ENCODE measurements around the gene EDIL3. TPM values are rescaled to one million over a fixed set of nuclear protein-coding genes. Genes with fewer than 3 reads are reported as not detected.

EDIL3 gene
- total RNA-seq, 1 experiment from 2014 or later = 0.07 TPM

- CTCF ChIA-PET = no interaction called here
- TF ChIP-seq CTCF (IDR thresholded peaks at IDR 0.05; ENCODE audit: unreplicated experiment) = no peak
- H3K4me3 Mint-ChIP-seq (ENCODE audit: low read depth, unreplicated experiment) = no peak overlapping the region
- H3K36me3 Mint-ChIP-seq (ENCODE audit: insufficient read depth, unreplicated experiment) = no peaks in the 10 kb centered on the region
- peaks cover 41% of the 10 kb centered on the region for H3K4me1 Mint-ChIP-seq (ENCODE audit: low read depth, unreplicated experiment)
- H3K9me3 Mint-ChIP-seq (ENCODE audit: low read depth, unreplicated experiment) = no peaks in the 10 kb centered on the region
- no peak for DNase-seq
- intact Hi-C loops (cut with micrococcal nuclease; ENCODE audit: unreplicated experiment) = loop anchor here (10.0 kb wide), 1 partner anchor 1121 kb away; no protein-coding TSS in a partner anchor
- no TSS peak for BruUV-seq (replicated peaks)
- H3K27ac Mint-ChIP-seq (ENCODE audit: unreplicated experiment) = peak overlapping the region; percentile 25
- no peaks in the 10 kb centered on the region for H3K27me3 Mint-ChIP-seq (ENCODE audit: unreplicated experiment)
Observed at GRCh38 chr5:83924171-83924570, 460.5 kb downstream of the EDIL3 start.

- CTCF ChIA-PET = no interaction called here
Observed at GRCh38 chr5:83922699-83923098, 462.0 kb downstream of the EDIL3 start.

GRCh38 chr5:83921666-83922193 is 462.9 kb downstream of the EDIL3 start:
- BruUV-seq (replicated peaks) = no TSS peak
- Mint-ChIP-seq H3K4me3 (ENCODE audit: low read depth, unreplicated experiment) (no peak overlapping the region), H3K27me3 (ENCODE audit: unreplicated experiment) (no peaks in the 10 kb centered on the region), H3K36me3 (ENCODE audit: insufficient read depth, unreplicated experiment) (no peaks in the 10 kb centered on the region), H3K27ac (ENCODE audit: unreplicated experiment) (no peak overlapping the region), H3K4me1 (ENCODE audit: low read depth, unreplicated experiment) (peaks cover 34% of the 10 kb centered on the region), H3K9me3 (ENCODE audit: low read depth, unreplicated experiment) (no peaks in the 10 kb centered on the region)
- no peak for TF ChIP-seq CTCF (IDR thresholded peaks at IDR 0.05; ENCODE audit: unreplicated experiment)
- CTCF ChIA-PET = no interaction called here
- DNase-seq = no peak
- intact Hi-C loops (cut with micrococcal nuclease; ENCODE audit: unreplicated experiment) = loop anchor here (10.0 kb wide), 1 partner anchor 1123 kb away; no protein-coding TSS in a partner anchor

More at GRCh38 chr5:83922699-83923098, 462.0 kb downstream of the EDIL3 start:
- Mint-ChIP-seq H3K36me3 (ENCODE audit: insufficient read depth, unreplicated experiment) (no peaks in the 10 kb centered on the region), H3K27me3 (ENCODE audit: unreplicated experiment) (no peaks in the 10 kb centered on the region), H3K4me3 (ENCODE audit: low read depth, unreplicated experiment) (no peak overlapping the region), H3K9me3 (ENCODE audit: low read depth, unreplicated experiment) (no peaks in the 10 kb centered on the region), H3K4me1 (ENCODE audit: low read depth, unreplicated experiment) (peaks cover 41% of the 10 kb centered on the region), H3K27ac (ENCODE audit: unreplicated experiment) (no peak overlapping the region)
- no TSS peak for BruUV-seq (replicated peaks)
- no peak for DNase-seq
- intact Hi-C loops (cut with micrococcal nuclease; ENCODE audit: unreplicated experiment) = loop anchor here (10.0 kb wide), 1 partner anchor 1122 kb away; no protein-coding TSS in a partner anchor
- TF ChIP-seq CTCF (IDR thresholded peaks at IDR 0.05; ENCODE audit: unreplicated experiment) = no peak

- CTCF ChIA-PET = interaction anchor here (0.9 kb wide), 1 partner anchor 9 kb away, joined by 3 read pairs; no protein-coding TSS in a partner anchor
- intact Hi-C loops (cut with micrococcal nuclease; ENCODE audit: unreplicated experiment) = loop anchor here (10.0 kb wide), 1 partner anchor 1125 kb away; no protein-coding TSS in a partner anchor
- no peaks in the 10 kb centered on the region for H3K36me3 Mint-ChIP-seq (ENCODE audit: insufficient read depth, unreplicated experiment)
- no peak for TF ChIP-seq CTCF (IDR thresholded peaks at IDR 0.05; ENCODE audit: unreplicated experiment)
- no TSS peak for BruUV-seq (replicated peaks)
- DNase-seq = no peak
- H3K27me3 Mint-ChIP-seq (ENCODE audit: unreplicated experiment) = no peaks in the 10 kb centered on the region
- H3K9me3 Mint-ChIP-seq (ENCODE audit: low read depth, unreplicated experiment) = no peaks in the 10 kb centered on the region
- no peak overlapping the region for H3K4me3 Mint-ChIP-seq (ENCODE audit: low read depth, unreplicated experiment)
- H3K27ac Mint-ChIP-seq (ENCODE audit: unreplicated experiment) = no peak overlapping the region
- peaks cover 16% of the 10 kb centered on the region for H3K4me1 Mint-ChIP-seq (ENCODE audit: low read depth, unreplicated experiment)
Observed at GRCh38 chr5:83919071-83920041, 465.3 kb downstream of the EDIL3 start.

Data from Calu3 (cell line).